SK-N-SH (cell line): ENCODE results near the gene ADAMTS2. TPM values are rescaled to one million over a fixed set of nuclear protein-coding genes. Genes with fewer than 3 reads are reported as not detected.

Experiments used
- CTCF ChIA-PET: fragments of 300-600, 350-600 bp; formaldehyde crosslinking; extraction: SDS; loops from one replicate; lab custom pipeline; 2021; lab: Yijun Ruan, JAX
- POLR2A ChIA-PET: fragments of 350-600 bp; sonication (Branson Sonifier 250); formaldehyde crosslinking; extraction: SDS; loops from one replicate; lab custom pipeline; 2020; ENCODE audit warnings: antibody characterized with exemption, inconsistent platforms; lab: Yijun Ruan, JAX
- DNase-seq: peaks from one replicate; pipeline ENCODE4 v3.0.0; 2012
- H2AFZ ChIP-seq: fragments of 200-600 bp; sonication (generic); 2 replicates; pipeline ENCODE4 v1.8.1; 2016; ENCODE audit warnings: antibody characterized with exemption, mild to moderate bottlenecking, low read depth
- H3F3A ChIP-seq: fragments of 200-600 bp; sonication (generic); replicated peaks from 2 replicates; pipeline ENCODE3; 2016; ENCODE audit warnings: antibody characterized with exemption, mild to moderate bottlenecking; ENCODE audit not compliant: insufficient read depth
- H3K27ac ChIP-seq, 2 experiments: fragments of 200-500 bp in 1 of 2; fragments of 200-600 bp in 1 of 2; sonication (Bioruptor generic) in 1 of 2; sonication (generic), shearing (Covaris generic) in 1 of 2; 2 replicates each; pipeline versions ENCODE4 v1.5.1 to v1.6.1; 2014 to 2016; ENCODE audit warnings: low read depth in 2 of 2, inconsistent platforms in 1 of 2, low read length in 1 of 2, mild to moderate bottlenecking in 1 of 2, mixed read lengths in 1 of 2
- H3K27me3 ChIP-seq: fragments of 200-600 bp; sonication (generic), shearing (Covaris generic); 2 replicates; pipeline ENCODE4 v1.6.1; 2016; ENCODE audit warnings: mixed run types; ENCODE audit not compliant: insufficient read depth
- H3K36me3 ChIP-seq, 2 experiments: fragments of 200-500 bp in 1 of 2; fragments of 200-600 bp in 1 of 2; sonication (Bioruptor generic) in 1 of 2; sonication (generic) in 1 of 2; replicated peaks in 1 of 2; 2 replicates each; pipeline versions ENCODE3 to v1.5.1; 2014 to 2016; ENCODE audit warnings: low read length in 1 of 2, mild to moderate bottlenecking in 1 of 2; ENCODE audit not compliant: insufficient read depth in 2 of 2, control insufficient read depth in 1 of 2
- H3K4me1 ChIP-seq, 2 experiments: fragments of 200-500 bp in 1 of 2; fragments of 200-600 bp in 1 of 2; sonication (Bioruptor generic) in 1 of 2; sonication (generic), shearing (Covaris generic) in 1 of 2; 2 replicates each; pipeline versions ENCODE4 v1.5.1 to v1.6.1; 2014 to 2016; ENCODE audit warnings: low read depth in 1 of 2, low read length in 1 of 2, mixed run types in 1 of 2; ENCODE audit not compliant: insufficient read depth in 2 of 2, control insufficient read depth in 1 of 2
- H3K4me2 ChIP-seq: fragments of 200-600 bp; sonication (generic), shearing (Covaris generic); 2 replicates; pipeline ENCODE4 v1.6.1; 2017; ENCODE audit warnings: mixed run types
- H3K4me3 ChIP-seq, 2 experiments: fragments of 200-500 bp in 1 of 2; fragments of 200-600 bp in 1 of 2; sonication (Bioruptor generic) in 1 of 2; sonication (generic), shearing (Covaris generic) in 1 of 2; 2 replicates each; pipeline versions ENCODE4 v1.5.1 to v1.8.1; 2014 to 2016; ENCODE audit warnings: low read depth in 2 of 2, inconsistent platforms in 1 of 2, low read length in 1 of 2, mild to moderate bottlenecking in 1 of 2, mixed read lengths in 1 of 2, moderate library complexity in 1 of 2
- H3K79me2 ChIP-seq: fragments of 200-600 bp; sonication (generic); 2 replicates; pipeline ENCODE4 v1.8.1; 2017; ENCODE audit warnings: mild to moderate bottlenecking; ENCODE audit not compliant: insufficient read depth
- H3K9ac ChIP-seq: fragments of 200-600 bp; sonication (generic); 2 replicates; pipeline ENCODE4 v1.6.1; 2017; ENCODE audit warnings: mixed run types
- H3K9me2 ChIP-seq: fragments of 200-600 bp; sonication (generic); 2 replicates; pipeline ENCODE4 v1.6.1; 2017; ENCODE audit warnings: mixed run types
- H3K9me3 ChIP-seq: fragments of 200-600 bp; sonication (generic); 2 replicates; pipeline ENCODE4 v1.6.1; 2017; ENCODE audit warnings: mixed run types, mild to moderate bottlenecking, moderate library complexity
- H4K20me1 ChIP-seq: fragments of 200-600 bp; sonication (generic); 2 replicates; pipeline ENCODE4 v1.6.1; 2017; ENCODE audit warnings: mild to moderate bottlenecking, mixed run types; ENCODE audit not compliant: insufficient read depth
- CHD2 ChIP-seq: fragments of 150-350 bp; IDR thresholded peaks from 2 replicates; pipeline ENCODE4 v1.6.1; 2018; ENCODE audit warnings: low read length; ENCODE audit not compliant: partially characterized antibody
- GABPA ChIP-seq: IDR thresholded peaks from 2 replicates; pipeline ENCODE4 v1.4.0; 2012; ENCODE audit warnings: low read depth, mild to moderate bottlenecking
- GATA2 ChIP-seq: sonication (generic); formaldehyde crosslinking; IDR thresholded peaks from 2 replicates; pipeline ENCODE4 v1.5.0; 2020; ENCODE audit warnings: mild to moderate bottlenecking, missing genetic modification reagents
- JUND ChIP-seq: IDR thresholded peaks from 2 replicates; pipeline ENCODE4 v1.4.0; 2012
- MEF2A ChIP-seq: IDR thresholded peaks from 2 replicates; pipeline ENCODE4 v1.4.0; 2012; ENCODE audit warnings: low read depth, borderline replicate concordance
- MXI1 ChIP-seq: IDR thresholded peaks from 2 replicates; pipeline ENCODE4 v1.6.1; 2012; ENCODE audit warnings: mild to moderate bottlenecking, low read depth, low read length, improper control_type of control experiment
- NFIC ChIP-seq: IDR thresholded peaks from 2 replicates; pipeline ENCODE4 v1.4.0; 2012; ENCODE audit warnings: borderline replicate concordance
- NRF1 ChIP-seq: IDR thresholded peaks from 2 replicates; pipeline ENCODE4 v1.6.1; 2012; ENCODE audit warnings: low read depth, mild to moderate bottlenecking, low read length
- POLR2AphosphoS5 ChIP-seq: IDR thresholded peaks from 2 replicates; pipeline ENCODE4 v1.6.1; 2012; ENCODE audit warnings: low read depth, low read length
- RAD21 ChIP-seq: IDR thresholded peaks from 2 replicates; pipeline ENCODE4 v1.6.1; 2012; ENCODE audit warnings: mild to moderate bottlenecking, low read length
- RCOR1 ChIP-seq: fragments of 150-350 bp; IDR thresholded peaks from 2 replicates; pipeline ENCODE4 v1.6.1; 2017; ENCODE audit warnings: antibody characterized with exemption, low read length
- RFX5 ChIP-seq: IDR thresholded peaks from 2 replicates; pipeline ENCODE4 v1.6.1; 2012; ENCODE audit warnings: mild to moderate bottlenecking, improper control_type of control experiment, low read length
- SIN3A ChIP-seq: IDR thresholded peaks from 2 replicates; pipeline ENCODE4 v1.6.1; 2012; ENCODE audit warnings: low read depth, mild to moderate bottlenecking, low read length, moderate library complexity, borderline replicate concordance
- SMC3 ChIP-seq: IDR thresholded peaks from 2 replicates; pipeline ENCODE4 v1.6.1; 2012; ENCODE audit warnings: low read depth, low read length, improper control_type of control experiment
- TCF12 ChIP-seq: IDR thresholded peaks from 2 replicates; pipeline ENCODE4 v1.4.0; 2012
- TEAD4 ChIP-seq: IDR thresholded peaks from 2 replicates; pipeline ENCODE4 v1.4.0; 2012; ENCODE audit warnings: mild to moderate bottlenecking, borderline replicate concordance; ENCODE audit not compliant: insufficient read depth
- YY1 ChIP-seq: IDR thresholded peaks from 2 replicates; pipeline ENCODE4 v1.4.0; 2012; ENCODE audit warnings: low read depth, mild to moderate bottlenecking
- WGBS: methylation state at CpG from one replicate; pipeline ENCODE4 v1.1.6; 2017; ENCODE audit warnings: low lambda C conversion rate; 5-methylcytosine and 5-hydroxymethylcytosine counted together
- polyA plus RNA-seq, 3 experiments: library from polyadenylated mRNA; depleted of rRNA; stranded (reverse); fragments of >200 nt; gene quantifications; 2 replicates each; pipeline ENCODE4 v1.2.3, GENCODE V29; 2012
- TF ChIP-seq, protein P1 (sequence below): fragments of 150-350 bp; IDR thresholded peaks from 2 replicates; pipeline ENCODE4 v1.6.1; 2017; ENCODE audit warnings: antibody characterized with exemption, low read length, low read depth, borderline replicate concordance
- TF ChIP-seq, protein P2 (sequence below): IDR thresholded peaks from 2 replicates; pipeline ENCODE4 v1.4.0; 2012; ENCODE audit warnings: low read depth
- TF ChIP-seq, protein P3 (sequence below): IDR thresholded peaks from 2 replicates; pipeline ENCODE4 v1.4.0; 2012; ENCODE audit warnings: low read depth, borderline replicate concordance

The ADAMTS2 gene
- polyA plus RNA-seq, 1 of the 3 experiments (the other 2 are of a cell fraction): 0.12 TPM

DNA sequence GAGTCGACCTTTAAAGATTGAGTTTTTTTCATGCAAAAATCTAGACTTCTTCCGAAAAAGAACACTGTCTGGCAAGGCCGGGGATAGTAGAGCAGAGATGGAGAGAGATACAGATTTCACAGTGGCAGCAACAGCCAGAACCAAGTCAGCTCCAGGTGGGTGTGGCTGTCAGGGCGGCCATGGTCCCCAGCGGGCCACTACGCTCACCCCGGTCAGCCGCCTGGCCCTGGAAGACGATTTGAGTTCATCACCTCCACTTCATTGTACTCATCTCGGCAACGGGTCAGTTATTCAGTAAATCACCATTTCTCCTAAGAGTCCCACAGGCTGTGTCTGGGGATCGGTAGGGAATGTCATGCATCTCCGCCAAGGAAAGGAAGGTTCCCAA, 232.1 kb downstream of the ADAMTS2 start:
- H3F3A ChIP-seq: no peaks in the 10 kb centered on the region
- H3K9me3 ChIP-seq: 0 out of 2 replicates have a peak, but pooled peaks cover 5% of the 10 kb centered on the region
- H3K4me2 ChIP-seq: no peak overlapping the region
- CTCF ChIA-PET: no interaction called here
- TF ChIP-seq TEAD4 (no peak), MXI1 (no peak), YY1 (no peak), SMC3 (no peak), RCOR1 (no peak), NRF1 (no peak), MEF2A (no peak), POLR2AphosphoS5 (no peak), SIN3A (no peak), NFIC (no peak), GABPA (no peak), RAD21 (no peak), JUND (no peak), GATA2 (no peak), RFX5 (no peak), TCF12 (no peak), CHD2 (no peak)
- TF ChIP-seq, protein P1, sequence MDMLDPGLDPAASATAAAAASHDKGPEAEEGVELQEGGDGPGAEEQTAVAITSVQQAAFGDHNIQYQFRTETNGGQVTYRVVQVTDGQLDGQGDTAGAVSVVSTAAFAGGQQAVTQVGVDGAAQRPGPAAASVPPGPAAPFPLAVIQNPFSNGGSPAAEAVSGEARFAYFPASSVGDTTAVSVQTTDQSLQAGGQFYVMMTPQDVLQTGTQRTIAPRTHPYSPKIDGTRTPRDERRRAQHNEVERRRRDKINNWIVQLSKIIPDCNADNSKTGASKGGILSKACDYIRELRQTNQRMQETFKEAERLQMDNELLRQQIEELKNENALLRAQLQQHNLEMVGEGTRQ: no peak
- TF ChIP-seq, protein P2, sequence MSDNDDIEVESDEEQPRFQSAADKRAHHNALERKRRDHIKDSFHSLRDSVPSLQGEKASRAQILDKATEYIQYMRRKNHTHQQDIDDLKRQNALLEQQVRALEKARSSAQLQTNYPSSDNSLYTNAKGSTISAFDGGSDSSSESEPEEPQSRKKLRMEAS: no peak
- TF ChIP-seq, protein P3, sequence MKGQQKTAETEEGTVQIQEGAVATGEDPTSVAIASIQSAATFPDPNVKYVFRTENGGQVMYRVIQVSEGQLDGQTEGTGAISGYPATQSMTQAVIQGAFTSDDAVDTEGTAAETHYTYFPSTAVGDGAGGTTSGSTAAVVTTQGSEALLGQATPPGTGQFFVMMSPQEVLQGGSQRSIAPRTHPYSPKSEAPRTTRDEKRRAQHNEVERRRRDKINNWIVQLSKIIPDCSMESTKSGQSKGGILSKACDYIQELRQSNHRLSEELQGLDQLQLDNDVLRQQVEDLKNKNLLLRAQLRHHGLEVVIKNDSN: no peak
- no peaks in the 10 kb centered on the region for H3K36me3 ChIP-seq
- H2AFZ ChIP-seq: no peak overlapping the region
- no peaks in the 10 kb centered on the region for H3K4me1 ChIP-seq
- 7% methylated on average over 6 of the region's 13 CpGs for WGBS
- no peak overlapping the region for H3K27ac ChIP-seq
- H4K20me1 ChIP-seq: no peaks in the 10 kb centered on the region
- H3K27me3 ChIP-seq: no peaks in the 10 kb centered on the region
- no peak overlapping the region for H3K9ac ChIP-seq
- no peaks in the 10 kb centered on the region for H3K79me2 ChIP-seq
- H3K9me2 ChIP-seq: no peaks in the 10 kb centered on the region
- POLR2A ChIA-PET: no interaction called here
- no peak for DNase-seq
- no peak overlapping the region for H3K4me3 ChIP-seq
